Measurements from ENCODE around the gene GLRA3. TPM values are rescaled to one million over a fixed set of nuclear protein-coding genes. Genes with fewer than 3 reads are reported as not detected.

GLRA3 gene
- polyA plus RNA-seq, 1 donor (not counting 4 experiments of a cell fraction or from before 2014, with no cell fraction given): not detected

DNA sequence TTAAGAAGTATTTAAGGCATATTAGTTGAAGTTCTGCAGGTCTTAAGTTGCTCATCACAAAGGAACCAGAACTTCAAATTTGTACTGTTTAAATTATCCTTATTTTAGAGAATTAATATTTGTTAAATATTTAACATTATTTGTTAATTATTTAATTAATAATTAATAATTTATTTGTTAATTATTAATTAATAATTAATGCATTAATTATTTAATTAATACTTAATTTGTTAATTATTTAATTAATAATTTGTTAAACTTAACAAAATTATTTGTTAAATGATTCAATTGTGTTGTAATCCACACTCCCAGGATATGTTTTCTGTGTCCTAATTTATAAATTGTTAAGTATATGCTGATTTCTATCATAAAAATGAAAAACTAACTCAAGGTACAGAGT, 129.4 kb downstream of the GLRA3 start:
- H3K27me3 ChIP-seq (ENCODE audit: control insufficient read depth, extremely low read depth, insufficient read depth, low read length): no peaks in the 10 kb centered on the region
- H4K20me1 ChIP-seq (ENCODE audit: control insufficient read depth, extremely low read depth, insufficient read depth, low read length): no peaks in the 10 kb centered on the region
- H3K4me3 ChIP-seq (ENCODE audit: control insufficient read depth in 2 of 3, extremely low read depth in 1 of 3, insufficient read depth in 2 of 3, low read depth in 1 of 3, low read length in 3 of 3): no peak overlapping the region
- no peaks in the 10 kb centered on the region for H3K79me2 ChIP-seq (ENCODE audit: control insufficient read depth, insufficient read depth, low read length)
- H3K9ac ChIP-seq (ENCODE audit: control insufficient read depth, extremely low read depth, insufficient read depth, low read length): no peak overlapping the region
- TF ChIP-seq, protein P1, sequence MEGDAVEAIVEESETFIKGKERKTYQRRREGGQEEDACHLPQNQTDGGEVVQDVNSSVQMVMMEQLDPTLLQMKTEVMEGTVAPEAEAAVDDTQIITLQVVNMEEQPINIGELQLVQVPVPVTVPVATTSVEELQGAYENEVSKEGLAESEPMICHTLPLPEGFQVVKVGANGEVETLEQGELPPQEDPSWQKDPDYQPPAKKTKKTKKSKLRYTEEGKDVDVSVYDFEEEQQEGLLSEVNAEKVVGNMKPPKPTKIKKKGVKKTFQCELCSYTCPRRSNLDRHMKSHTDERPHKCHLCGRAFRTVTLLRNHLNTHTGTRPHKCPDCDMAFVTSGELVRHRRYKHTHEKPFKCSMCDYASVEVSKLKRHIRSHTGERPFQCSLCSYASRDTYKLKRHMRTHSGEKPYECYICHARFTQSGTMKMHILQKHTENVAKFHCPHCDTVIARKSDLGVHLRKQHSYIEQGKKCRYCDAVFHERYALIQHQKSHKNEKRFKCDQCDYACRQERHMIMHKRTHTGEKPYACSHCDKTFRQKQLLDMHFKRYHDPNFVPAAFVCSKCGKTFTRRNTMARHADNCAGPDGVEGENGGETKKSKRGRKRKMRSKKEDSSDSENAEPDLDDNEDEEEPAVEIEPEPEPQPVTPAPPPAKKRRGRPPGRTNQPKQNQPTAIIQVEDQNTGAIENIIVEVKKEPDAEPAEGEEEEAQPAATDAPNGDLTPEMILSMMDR (optimal IDR thresholded peaks at IDR 0.05 in 1 of 3, IDR thresholded peaks at IDR 0.05 in 1 of 3, conservative IDR thresholded peaks at IDR 0.05 in 1 of 3; ENCODE audit: extremely low read depth in 1 of 3, insufficient read depth in 2 of 3, low read length in 3 of 3): no peak
- no peak for TF ChIP-seq EZH2 (IDR thresholded peaks at IDR 0.05; ENCODE audit: low read length)
- H3K4me2 ChIP-seq (ENCODE audit: control insufficient read depth, extremely low read depth, insufficient read depth, low read depth, low read length): no peak overlapping the region
- no peaks in the 10 kb centered on the region for H3K4me1 ChIP-seq (ENCODE audit: control insufficient read depth, extremely low read depth, insufficient read depth, low read length)
- FAIRE-seq: no peak
- H3K9me3 ChIP-seq (ENCODE audit: control insufficient read depth, low read depth, low read length): no peaks in the 10 kb centered on the region
- dilution Hi-C loops (cut with MboI; ENCODE audit: extremely low pct_ligation_motif_present, low sequenced_read_pairs): no loop called here
- no peak for DNase-seq (ENCODE audit: low read depth, low spot score)
- H3K9me1 ChIP-seq (ENCODE audit: control insufficient read depth, extremely low read depth, insufficient read depth, low read length): no peaks in the 10 kb centered on the region
- no peak overlapping the region for H2AFZ ChIP-seq (ENCODE audit: control insufficient read depth, low read length)
- H3K27ac ChIP-seq (ENCODE audit: control insufficient read depth, insufficient read depth, low read length): no peak overlapping the region
- no peaks in the 10 kb centered on the region for H3K36me3 ChIP-seq (ENCODE audit: control insufficient read depth in 2 of 2, extremely low read depth in 1 of 2, insufficient read depth in 2 of 2, low read length in 2 of 2)

DNA sequence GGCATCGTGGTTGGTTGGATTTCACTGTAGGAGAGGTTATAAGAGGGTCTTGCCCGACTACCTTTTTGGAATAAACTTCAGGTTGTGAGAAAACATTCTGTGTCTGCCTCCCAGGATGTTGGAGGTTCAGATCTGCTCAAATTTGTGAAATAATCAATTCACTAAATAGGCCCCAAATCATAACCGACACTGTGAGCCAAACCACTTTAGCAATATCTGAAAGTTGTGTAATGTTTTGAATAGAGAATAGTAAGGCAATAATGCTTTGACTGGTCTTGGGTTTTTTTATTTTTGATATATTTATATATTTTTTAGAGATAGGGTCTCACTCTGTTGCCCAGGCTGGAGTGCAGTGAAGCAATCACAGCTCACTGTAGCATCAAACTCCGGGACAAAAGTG, 131.2 kb downstream of the GLRA3 start:
- Histone ChIP-seq H3K36me3 (ENCODE audit: control insufficient read depth in 2 of 2, extremely low read depth in 1 of 2, insufficient read depth in 2 of 2, low read length in 2 of 2) (no peaks in the 10 kb centered on the region), H3K4me1 (ENCODE audit: control insufficient read depth, extremely low read depth, insufficient read depth, low read length) (no peaks in the 10 kb centered on the region), H3K9me1 (ENCODE audit: control insufficient read depth, extremely low read depth, insufficient read depth, low read length) (no peaks in the 10 kb centered on the region), H3K27me3 (ENCODE audit: control insufficient read depth, extremely low read depth, insufficient read depth, low read length) (no peaks in the 10 kb centered on the region), H3K4me2 (ENCODE audit: control insufficient read depth, extremely low read depth, insufficient read depth, low read depth, low read length) (no peak overlapping the region), H3K9me3 (ENCODE audit: control insufficient read depth, low read depth, low read length) (no peaks in the 10 kb centered on the region), H3K4me3 (ENCODE audit: control insufficient read depth in 2 of 3, extremely low read depth in 1 of 3, insufficient read depth in 2 of 3, low read depth in 1 of 3, low read length in 3 of 3) (no peak overlapping the region), H3K79me2 (ENCODE audit: control insufficient read depth, insufficient read depth, low read length) (no peaks in the 10 kb centered on the region), H2AFZ (ENCODE audit: control insufficient read depth, low read length) (no peak overlapping the region), H4K20me1 (ENCODE audit: control insufficient read depth, extremely low read depth, insufficient read depth, low read length) (no peaks in the 10 kb centered on the region), H3K27ac (ENCODE audit: control insufficient read depth, insufficient read depth, low read length) (no peak overlapping the region), H3K9ac (ENCODE audit: control insufficient read depth, extremely low read depth, insufficient read depth, low read length) (no peak overlapping the region)
- no peak for DNase-seq (ENCODE audit: low read depth, low spot score)
- FAIRE-seq: no peak
- no peak for TF ChIP-seq EZH2 (IDR thresholded peaks at IDR 0.05; ENCODE audit: low read length)
- TF ChIP-seq, protein P1 (optimal IDR thresholded peaks at IDR 0.05 in 1 of 3, IDR thresholded peaks at IDR 0.05 in 1 of 3, conservative IDR thresholded peaks at IDR 0.05 in 1 of 3; ENCODE audit: extremely low read depth in 1 of 3, insufficient read depth in 2 of 3, low read length in 3 of 3): no peak
- dilution Hi-C loops (cut with MboI; ENCODE audit: extremely low pct_ligation_motif_present, low sequenced_read_pairs): no loop called here
